GM12864 (cell line): Measurements from ENCODE around the gene DCTN3.

Source experiments
- DNase-seq: peaks from one replicate; pipeline ENCODE4 v3.0.0-alpha.2; 2011; ENCODE audit warnings: low read depth
- H3K4me3 ChIP-seq: 2 replicates; pipeline ENCODE4 v1.5.1; 2011; ENCODE audit warnings: mild to moderate bottlenecking, low read depth, low read length, control low read depth
- CTCF ChIP-seq: IDR thresholded peaks from 2 replicates; pipeline ENCODE4 v1.5.1; 2011; ENCODE audit warnings: low read depth, mild to moderate bottlenecking, moderate library complexity, low read length, control low read depth, inconsistent platforms; ENCODE audit errors: missing control alignments

The DCTN3 gene

DNA sequence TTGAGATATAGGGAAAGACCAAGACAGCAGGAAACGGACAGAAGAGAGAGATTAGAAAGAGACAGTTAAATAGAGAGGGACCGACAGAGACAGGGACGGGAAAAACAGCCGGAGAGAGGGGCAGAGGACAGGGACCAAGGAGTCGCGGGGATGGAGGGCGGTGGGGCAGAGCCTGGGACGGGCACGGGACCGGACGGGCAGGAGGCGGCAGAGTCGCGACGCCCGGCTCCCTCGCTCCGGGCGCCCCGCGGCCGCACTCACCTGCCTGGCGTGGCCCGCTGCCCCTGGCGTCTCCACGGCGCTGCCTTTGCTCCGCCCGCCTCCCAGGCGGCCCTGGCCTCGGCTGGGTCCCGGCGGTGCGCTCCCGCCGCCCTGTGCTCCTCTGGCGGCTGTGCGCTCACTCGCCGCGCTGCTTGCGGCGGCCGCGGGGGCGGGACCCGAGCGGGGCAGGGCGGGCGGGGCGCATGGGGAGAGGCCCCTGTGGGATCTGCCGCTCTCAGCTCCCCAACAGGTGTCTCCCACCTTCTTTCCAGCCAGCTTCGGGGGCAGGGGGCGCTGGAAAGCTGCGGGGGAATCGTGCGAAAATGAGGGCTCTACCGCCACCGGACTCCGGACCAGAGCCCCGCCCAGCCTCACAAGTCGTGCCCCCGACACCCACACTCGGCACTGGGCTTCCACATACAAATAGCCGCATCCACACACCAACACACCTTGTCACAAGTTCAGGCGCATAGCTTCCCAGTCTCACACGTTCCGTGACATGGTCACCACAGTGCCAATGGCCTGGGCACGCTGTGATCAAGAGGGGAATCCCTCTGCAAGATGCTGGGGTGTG is 8.6 kb upstream of the DCTN3 start, which contains the start of gene ARID3C:
Gene ARID3C (minus strand): TSS at position 411 of the 835 bp plus-strand sequence. CDS start 1,052 bp downstream, outside the sequence.
- no peak for DNase-seq
- TF ChIP-seq CTCF, result no peak
- peak within 1 kb of the TSS; percentile 29; the same call in 1 of the 2 replicates for H3K4me3 ChIP-seq

GRCh38 chr9:34627716-34628655 is 7.7 kb upstream of the DCTN3 start:
- H3K4me3 ChIP-seq, result no peak overlapping the region
- no peak for TF ChIP-seq CTCF
- DNase-seq, result no peak

GRCh38 chr9:34625186-34625486 is 4.8 kb upstream of the DCTN3 start:
- TF ChIP-seq CTCF, result no peak
- DNase-seq, result no peak
- no peak overlapping the region for H3K4me3 ChIP-seq

DNA sequence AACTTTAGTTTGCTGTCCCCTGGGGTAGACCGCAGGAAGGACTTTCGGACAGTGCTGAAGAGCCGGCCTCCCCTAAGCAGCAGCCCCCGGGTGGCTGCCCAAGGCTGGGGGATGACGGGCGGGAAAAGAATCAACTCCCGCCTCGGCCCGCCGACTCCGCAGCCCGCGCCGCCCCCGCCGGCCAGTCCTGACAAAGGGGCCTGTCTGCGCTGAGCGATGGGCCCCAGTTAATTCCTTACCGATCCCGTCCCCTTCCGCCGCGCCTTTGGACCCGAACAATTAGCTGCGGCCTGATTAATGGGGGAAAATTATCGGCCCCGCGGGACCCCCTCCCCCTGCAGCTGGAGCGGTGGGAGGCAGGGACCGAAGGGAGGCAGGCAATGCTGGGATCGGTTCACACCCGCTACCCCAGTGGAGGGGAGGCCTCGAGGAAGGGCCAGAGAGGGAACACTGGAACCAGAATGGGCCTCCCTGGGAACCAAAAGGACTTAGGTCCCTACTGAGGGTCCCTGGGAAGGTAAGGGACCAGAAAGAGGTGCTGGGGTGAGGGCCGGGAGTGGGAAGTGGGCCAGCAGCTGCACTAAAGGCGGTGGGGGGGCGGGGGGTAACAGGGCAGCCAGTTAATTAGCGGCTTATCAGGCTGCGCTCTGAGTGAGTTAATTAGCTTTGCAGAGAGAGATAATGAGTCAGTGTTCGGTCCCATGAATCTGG is 4.3 kb upstream of the DCTN3 start:
- TF ChIP-seq CTCF, result no peak
- H3K4me3 ChIP-seq, result no peak overlapping the region
- DNase-seq, result no peak

GRCh38 chr9:34623374-34624235 is 3.3 kb upstream of the DCTN3 start:
- DNase-seq, result no peak
- no peak overlapping the region for H3K4me3 ChIP-seq
- TF ChIP-seq CTCF, result no peak

DNA sequence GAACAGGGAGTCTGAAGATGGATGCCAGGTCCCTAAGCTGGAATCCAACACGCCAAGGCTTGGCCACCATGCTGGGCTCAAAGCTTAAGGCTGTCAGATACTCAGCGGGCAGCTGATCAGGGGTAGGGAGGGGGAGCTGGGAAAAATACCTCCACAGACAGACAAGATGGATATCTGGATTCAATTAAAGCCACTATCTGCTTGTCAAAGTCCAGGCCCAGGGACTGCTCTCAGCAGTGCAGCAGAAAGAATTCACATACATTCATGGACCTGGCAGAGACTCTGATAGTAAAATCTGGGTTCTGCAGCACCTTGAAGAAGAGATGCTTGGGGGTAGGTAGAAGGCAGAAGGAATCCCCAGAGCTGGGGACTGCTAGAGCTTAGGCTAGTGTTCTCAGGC is 5.2 kb downstream of the DCTN3 start:
- no peak for TF ChIP-seq CTCF
- no peak overlapping the region for H3K4me3 ChIP-seq
- no peak for DNase-seq
